ENCODE measurements around the gene SRPK2.

DNA sequence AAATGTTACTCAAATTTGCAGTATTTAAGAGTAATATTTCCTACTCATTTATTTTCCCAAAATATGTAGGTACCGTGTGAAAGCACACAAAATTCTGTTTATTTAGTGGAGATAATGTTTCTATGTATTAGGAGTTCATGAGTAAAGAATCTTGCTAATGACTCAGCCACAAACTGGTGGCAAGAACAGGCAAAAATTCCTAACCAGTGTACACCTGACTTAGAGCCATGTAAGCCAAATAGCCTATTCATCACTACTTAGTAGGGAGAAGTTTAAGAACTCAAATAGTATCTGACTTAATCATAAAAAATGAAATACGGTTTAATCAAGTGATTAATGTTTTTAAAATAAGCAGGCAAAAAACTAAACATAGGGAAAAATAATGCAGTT lies 169.0 kb downstream of the SRPK2 start:
- TF ChIP-seq, protein P1, sequence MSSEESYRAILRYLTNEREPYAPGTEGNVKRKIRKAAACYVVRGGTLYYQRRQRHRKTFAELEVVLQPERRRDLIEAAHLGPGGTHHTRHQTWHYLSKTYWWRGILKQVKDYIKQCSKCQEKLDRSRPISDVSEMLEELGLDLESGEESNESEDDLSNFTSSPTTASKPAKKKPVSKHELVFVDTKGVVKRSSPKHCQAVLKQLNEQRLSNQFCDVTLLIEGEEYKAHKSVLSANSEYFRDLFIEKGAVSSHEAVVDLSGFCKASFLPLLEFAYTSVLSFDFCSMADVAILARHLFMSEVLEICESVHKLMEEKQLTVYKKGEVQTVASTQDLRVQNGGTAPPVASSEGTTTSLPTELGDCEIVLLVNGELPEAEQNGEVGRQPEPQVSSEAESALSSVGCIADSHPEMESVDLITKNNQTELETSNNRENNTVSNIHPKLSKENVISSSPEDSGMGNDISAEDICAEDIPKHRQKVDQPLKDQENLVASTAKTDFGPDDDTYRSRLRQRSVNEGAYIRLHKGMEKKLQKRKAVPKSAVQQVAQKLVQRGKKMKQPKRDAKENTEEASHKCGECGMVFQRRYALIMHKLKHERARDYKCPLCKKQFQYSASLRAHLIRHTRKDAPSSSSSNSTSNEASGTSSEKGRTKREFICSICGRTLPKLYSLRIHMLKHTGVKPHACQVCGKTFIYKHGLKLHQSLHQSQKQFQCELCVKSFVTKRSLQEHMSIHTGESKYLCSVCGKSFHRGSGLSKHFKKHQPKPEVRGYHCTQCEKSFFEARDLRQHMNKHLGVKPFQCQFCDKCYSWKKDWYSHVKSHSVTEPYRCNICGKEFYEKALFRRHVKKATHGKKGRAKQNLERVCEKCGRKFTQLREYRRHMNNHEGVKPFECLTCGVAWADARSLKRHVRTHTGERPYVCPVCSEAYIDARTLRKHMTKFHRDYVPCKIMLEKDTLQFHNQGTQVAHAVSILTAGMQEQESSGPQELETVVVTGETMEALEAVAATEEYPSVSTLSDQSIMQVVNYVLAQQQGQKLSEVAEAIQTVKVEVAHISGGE (tag by site-specific recombination; conservative IDR thresholded peaks at IDR 0.05; ENCODE audit: low read depth), result no peak
- TF ChIP-seq, protein P2, sequence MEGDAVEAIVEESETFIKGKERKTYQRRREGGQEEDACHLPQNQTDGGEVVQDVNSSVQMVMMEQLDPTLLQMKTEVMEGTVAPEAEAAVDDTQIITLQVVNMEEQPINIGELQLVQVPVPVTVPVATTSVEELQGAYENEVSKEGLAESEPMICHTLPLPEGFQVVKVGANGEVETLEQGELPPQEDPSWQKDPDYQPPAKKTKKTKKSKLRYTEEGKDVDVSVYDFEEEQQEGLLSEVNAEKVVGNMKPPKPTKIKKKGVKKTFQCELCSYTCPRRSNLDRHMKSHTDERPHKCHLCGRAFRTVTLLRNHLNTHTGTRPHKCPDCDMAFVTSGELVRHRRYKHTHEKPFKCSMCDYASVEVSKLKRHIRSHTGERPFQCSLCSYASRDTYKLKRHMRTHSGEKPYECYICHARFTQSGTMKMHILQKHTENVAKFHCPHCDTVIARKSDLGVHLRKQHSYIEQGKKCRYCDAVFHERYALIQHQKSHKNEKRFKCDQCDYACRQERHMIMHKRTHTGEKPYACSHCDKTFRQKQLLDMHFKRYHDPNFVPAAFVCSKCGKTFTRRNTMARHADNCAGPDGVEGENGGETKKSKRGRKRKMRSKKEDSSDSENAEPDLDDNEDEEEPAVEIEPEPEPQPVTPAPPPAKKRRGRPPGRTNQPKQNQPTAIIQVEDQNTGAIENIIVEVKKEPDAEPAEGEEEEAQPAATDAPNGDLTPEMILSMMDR (tag by site-specific recombination; IDR thresholded peaks at IDR 0.05), result no peak
- no peak for TF ChIP-seq ZNF830 (tag by site-specific recombination; IDR thresholded peaks at IDR 0.05; ENCODE audit: low read depth)
- TF ChIP-seq ZFP3 (tag by site-specific recombination; IDR thresholded peaks at IDR 0.05; ENCODE audit: low read depth), result no peak
- no peak for TF ChIP-seq ZNF133 (tag by site-specific recombination; IDR thresholded peaks at IDR 0.05)
- no peak for TF ChIP-seq KLF1 (tag by site-specific recombination; IDR thresholded peaks at IDR 0.05)
- TF ChIP-seq ZNF776 (tag by site-specific recombination; IDR thresholded peaks at IDR 0.05; ENCODE audit: borderline replicate concordance), result no peak
- TF ChIP-seq ZNF24 (tag by site-specific recombination; IDR thresholded peaks at IDR 0.05), result no peak
- no peak for TF ChIP-seq ZNF223 (tag by site-specific recombination; IDR thresholded peaks at IDR 0.05)
- no peak for TF ChIP-seq PRDM1 (tag by site-specific recombination; IDR thresholded peaks at IDR 0.05)

Data from HEK293 (cell line).